ENCODE data around the gene MEF2B.

DNA sequence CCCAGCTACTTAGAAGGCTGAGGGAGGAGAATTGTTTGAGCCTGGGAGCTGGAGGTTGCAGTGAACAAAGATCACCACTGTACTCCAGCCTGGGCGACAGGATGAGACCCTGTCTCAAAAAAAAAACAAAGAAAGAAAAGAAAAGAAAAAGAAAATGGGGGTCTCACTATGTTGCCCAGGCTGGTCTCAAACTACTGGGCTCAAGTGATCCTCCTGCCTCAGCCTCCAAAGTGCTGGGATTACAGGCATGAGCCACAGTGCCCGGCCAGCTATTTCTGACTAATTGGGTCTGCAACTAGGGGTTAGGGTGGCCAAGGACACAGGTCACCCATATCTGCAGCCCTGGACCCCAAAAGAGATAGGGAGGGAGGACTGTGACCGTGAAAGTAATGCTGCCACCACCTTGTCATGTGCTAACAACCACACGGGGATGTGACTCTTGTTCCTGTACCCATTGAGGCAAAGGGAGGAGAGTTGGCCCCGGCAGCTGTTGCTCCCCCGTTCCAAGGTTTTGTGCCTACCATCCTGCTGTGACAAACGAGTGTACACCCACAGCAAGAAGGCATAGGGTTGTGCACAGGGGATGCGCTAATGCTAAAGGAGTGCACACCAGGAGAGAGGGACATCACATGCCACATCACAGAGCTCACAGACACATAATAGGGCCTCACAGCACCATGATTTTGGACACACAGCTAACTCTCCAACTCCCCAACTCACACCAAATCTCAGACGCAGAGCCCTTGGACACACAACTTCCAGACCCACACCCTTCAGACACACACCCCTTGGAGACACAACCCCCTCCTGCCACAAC lies 619 bp downstream of the MEF2B start:
- TF ChIP-seq CTCF (IDR thresholded peaks at IDR 0.05) (no peak), ZFX (IDR thresholded peaks at IDR 0.05; ENCODE audit: borderline replicate concordance) (no peak)

Measured in 22Rv1 (cell line).